ENCODE results near the gene PACSIN2.

The PACSIN2 gene

GRCh38 chr22:42906605-42907348 lies 108.2 kb downstream of the PACSIN2 start:
- no peak for DNase-seq (ENCODE audit: low spot score)

GRCh38 chr22:42905702-42906183 lies 109.2 kb downstream of the PACSIN2 start:
- no peak for DNase-seq (ENCODE audit: low spot score)
- no peak for TF ChIP-seq CTCF (IDR thresholded peaks at IDR 0.05; ENCODE audit: extremely low read depth, missing control alignments)

More at GRCh38 chr22:42906605-42907348, 108.2 kb downstream of the PACSIN2 start:
- TF ChIP-seq CTCF (IDR thresholded peaks at IDR 0.05; ENCODE audit: extremely low read depth, missing control alignments) = no peak

GRCh38 chr22:42905217-42905616 lies 109.7 kb downstream of the PACSIN2 start:
- no peak for TF ChIP-seq CTCF (IDR thresholded peaks at IDR 0.05; ENCODE audit: extremely low read depth, missing control alignments)
- DNase-seq (ENCODE audit: low spot score) = no peak

- no peak for TF ChIP-seq CTCF (IDR thresholded peaks at IDR 0.05; ENCODE audit: extremely low read depth, missing control alignments)
- no peak for DNase-seq (ENCODE audit: low spot score)
Observed at GRCh38 chr22:42904050-42904449, 110.9 kb downstream of the PACSIN2 start.

GRCh38 chr22:42902875-42903510 lies 112.0 kb downstream of the PACSIN2 start:
- no peak for DNase-seq (ENCODE audit: low spot score)
- no peak for TF ChIP-seq CTCF (IDR thresholded peaks at IDR 0.05; ENCODE audit: extremely low read depth, missing control alignments)

GRCh38 chr22:42901790-42902508 lies 113.0 kb downstream of the PACSIN2 start:
- peak; percentile 13 for TF ChIP-seq CTCF (IDR thresholded peaks at IDR 0.05; ENCODE audit: extremely low read depth, missing control alignments)
- DNase-seq (ENCODE audit: low spot score) = no peak

- no peak for TF ChIP-seq CTCF (IDR thresholded peaks at IDR 0.05; ENCODE audit: extremely low read depth, missing control alignments)
- DNase-seq (ENCODE audit: low spot score) = no peak
Observed at GRCh38 chr22:42897960-42898359, 117.0 kb downstream of the PACSIN2 start.
